Measurements from ENCODE around the gene TEX22.

The TEX22 gene

GRCh38 chr14:105442125-105442524, 43.8 kb downstream of the TEX22 start:
- POLR2A ChIA-PET: no interaction called here
- TF ChIP-seq FOXA1 (IDR thresholded peaks at IDR 0.05) (no peak), SUZ12 (IDR thresholded peaks at IDR 0.05) (no peak), TARDBP (IDR thresholded peaks at IDR 0.05) (no peak), ARNT (IDR thresholded peaks at IDR 0.05) (no peak), ZNF384 (IDR thresholded peaks at IDR 0.05) (no peak), FOXK2 (IDR thresholded peaks at IDR 0.05) (no peak), ELF4 (IDR thresholded peaks at IDR 0.05) (no peak), LEF1 (IDR thresholded peaks at IDR 0.05; ENCODE audit: borderline replicate concordance) (no peak), SP1 (IDR thresholded peaks at IDR 0.05) (no peak), HDGF (IDR thresholded peaks at IDR 0.05; ENCODE audit: borderline replicate concordance) (no peak), BHLHE40 (IDR thresholded peaks at IDR 0.05; ENCODE audit: borderline replicate concordance) (no peak), L3MBTL2 (conservative IDR thresholded peaks at IDR 0.05) (no peak)
- TF ChIP-seq, protein P1, sequence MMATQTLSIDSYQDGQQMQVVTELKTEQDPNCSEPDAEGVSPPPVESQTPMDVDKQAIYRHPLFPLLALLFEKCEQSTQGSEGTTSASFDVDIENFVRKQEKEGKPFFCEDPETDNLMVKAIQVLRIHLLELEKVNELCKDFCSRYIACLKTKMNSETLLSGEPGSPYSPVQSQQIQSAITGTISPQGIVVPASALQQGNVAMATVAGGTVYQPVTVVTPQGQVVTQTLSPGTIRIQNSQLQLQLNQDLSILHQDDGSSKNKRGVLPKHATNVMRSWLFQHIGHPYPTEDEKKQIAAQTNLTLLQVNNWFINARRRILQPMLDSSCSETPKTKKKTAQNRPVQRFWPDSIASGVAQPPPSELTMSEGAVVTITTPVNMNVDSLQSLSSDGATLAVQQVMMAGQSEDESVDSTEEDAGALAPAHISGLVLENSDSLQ (IDR thresholded peaks at IDR 0.05): no peak
- CTCF ChIA-PET: no interaction called here
- no peak for DNase-seq (ENCODE audit: extremely low spot score)

DNA sequence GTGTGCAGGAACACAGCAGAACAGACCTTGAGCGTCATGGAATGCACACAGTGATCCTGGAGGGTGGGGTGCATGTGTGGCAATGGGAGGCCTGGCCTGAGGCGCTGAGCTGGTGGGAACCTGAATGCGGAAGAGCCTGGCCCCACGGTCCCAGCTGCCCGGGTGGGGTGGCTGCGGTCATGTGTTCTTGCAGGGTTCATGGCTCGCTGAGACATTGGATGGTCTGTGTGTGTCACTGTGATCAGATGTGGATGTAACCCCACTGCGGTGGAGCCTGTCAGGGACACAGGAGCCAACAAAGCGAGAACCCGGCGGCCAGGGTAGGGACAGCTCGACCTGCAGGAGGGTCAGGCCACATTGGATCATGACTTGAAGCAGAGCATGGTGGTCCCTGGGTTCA, 44.5 kb downstream of the TEX22 start:
- POLR2A ChIA-PET: no interaction called here
- CTCF ChIA-PET: no interaction called here
- TF ChIP-seq FOXK2 (IDR thresholded peaks at IDR 0.05) (no peak), SUZ12 (IDR thresholded peaks at IDR 0.05) (no peak), SP1 (IDR thresholded peaks at IDR 0.05) (no peak), BHLHE40 (IDR thresholded peaks at IDR 0.05; ENCODE audit: borderline replicate concordance) (no peak), L3MBTL2 (conservative IDR thresholded peaks at IDR 0.05) (no peak), TARDBP (IDR thresholded peaks at IDR 0.05) (no peak), FOXA1 (IDR thresholded peaks at IDR 0.05) (no peak), HDGF (IDR thresholded peaks at IDR 0.05; ENCODE audit: borderline replicate concordance) (no peak), CTBP1 (IDR thresholded peaks at IDR 0.05; ENCODE audit: borderline replicate concordance) (no peak), NFRKB (IDR thresholded peaks at IDR 0.05) (no peak), ELF4 (IDR thresholded peaks at IDR 0.05) (no peak)
- no peak for DNase-seq (ENCODE audit: extremely low spot score)

- TF ChIP-seq BHLHE40 (IDR thresholded peaks at IDR 0.05; ENCODE audit: borderline replicate concordance) (no peak), SP1 (IDR thresholded peaks at IDR 0.05) (no peak), ZNF384 (IDR thresholded peaks at IDR 0.05) (no peak)
- TF ChIP-seq, protein P1 (IDR thresholded peaks at IDR 0.05): no peak
- POLR2A ChIA-PET: no interaction called here
- DNase-seq (ENCODE audit: extremely low spot score): no peak
- CTCF ChIA-PET: no interaction called here
Measured at GRCh38 chr14:105444859-105445258, 46.5 kb downstream of the TEX22 start.

GRCh38 chr14:105445290-105445689, 47.0 kb downstream of the TEX22 start:
- DNase-seq (ENCODE audit: extremely low spot score): no peak
- ChIA-PET CTCF (no interaction called here), POLR2A (no interaction called here)
- TF ChIP-seq ELF4 (IDR thresholded peaks at IDR 0.05) (no peak), LEF1 (IDR thresholded peaks at IDR 0.05; ENCODE audit: borderline replicate concordance) (no peak), ZNF384 (IDR thresholded peaks at IDR 0.05) (no peak), FOXA1 (IDR thresholded peaks at IDR 0.05) (no peak), CTBP1 (IDR thresholded peaks at IDR 0.05; ENCODE audit: borderline replicate concordance) (no peak), SP1 (IDR thresholded peaks at IDR 0.05) (no peak), ARNT (IDR thresholded peaks at IDR 0.05) (no peak), HDGF (IDR thresholded peaks at IDR 0.05; ENCODE audit: borderline replicate concordance) (no peak), FOXK2 (IDR thresholded peaks at IDR 0.05) (no peak), TARDBP (IDR thresholded peaks at IDR 0.05) (no peak)

- DNase-seq (ENCODE audit: extremely low spot score): no peak
- TF ChIP-seq FOXK2 (IDR thresholded peaks at IDR 0.05) (no peak), L3MBTL2 (conservative IDR thresholded peaks at IDR 0.05) (no peak), SP1 (IDR thresholded peaks at IDR 0.05) (no peak), NFRKB (IDR thresholded peaks at IDR 0.05) (no peak), LEF1 (IDR thresholded peaks at IDR 0.05; ENCODE audit: borderline replicate concordance) (no peak), CTBP1 (IDR thresholded peaks at IDR 0.05; ENCODE audit: borderline replicate concordance) (no peak), ARNT (IDR thresholded peaks at IDR 0.05) (no peak), TARDBP (IDR thresholded peaks at IDR 0.05) (no peak), SUZ12 (IDR thresholded peaks at IDR 0.05) (no peak), HDGF (IDR thresholded peaks at IDR 0.05; ENCODE audit: borderline replicate concordance) (no peak), ELF4 (IDR thresholded peaks at IDR 0.05) (no peak), FOXA1 (IDR thresholded peaks at IDR 0.05) (no peak)
- TF ChIP-seq, protein P1 (IDR thresholded peaks at IDR 0.05): no peak
- CTCF ChIA-PET: no interaction called here
- POLR2A ChIA-PET: no interaction called here
Measured at GRCh38 chr14:105445901-105446845, 47.8 kb downstream of the TEX22 start.

GRCh38 chr14:105446971-105447370, 48.6 kb downstream of the TEX22 start:
- DNase-seq (ENCODE audit: extremely low spot score): no peak
- ChIA-PET POLR2A (no interaction called here), CTCF (no interaction called here)
- TF ChIP-seq ZNF384 (IDR thresholded peaks at IDR 0.05) (no peak), L3MBTL2 (conservative IDR thresholded peaks at IDR 0.05) (no peak), ELF4 (IDR thresholded peaks at IDR 0.05) (no peak), LEF1 (IDR thresholded peaks at IDR 0.05; ENCODE audit: borderline replicate concordance) (no peak), ARNT (IDR thresholded peaks at IDR 0.05) (no peak), TARDBP (IDR thresholded peaks at IDR 0.05) (no peak), CTBP1 (IDR thresholded peaks at IDR 0.05; ENCODE audit: borderline replicate concordance) (no peak), NFRKB (IDR thresholded peaks at IDR 0.05) (no peak), SP1 (IDR thresholded peaks at IDR 0.05) (no peak), FOXK2 (IDR thresholded peaks at IDR 0.05) (no peak)
